B cell (primary cell): ENCODE measurements around the gene CDHR3. TPM values are rescaled to one million over a fixed set of nuclear protein-coding genes. Genes with fewer than 3 reads are reported as not detected.

Experiments
- ATAC-seq: fragments of 200-7000 bp; cut with Tn5 transposase; one replicate; pipeline ENCODE4 v1.10.0; 2021; ENCODE audit warnings: low read depth, mild to moderate bottlenecking, moderate number of reproducible peaks, moderate library complexity
- CTCF ChIA-PET: fragments of 350-600 bp; sonication (Branson Sonifier 250); formaldehyde crosslinking; loops from one replicate; lab custom pipeline; 2021; ENCODE audit warnings: antibody characterized with exemption, inconsistent platforms; lab: Charles Lee
- POLR2A ChIA-PET: fragments of 350-600 bp; sonication (Branson Sonifier 250); formaldehyde crosslinking; loops from one replicate; lab custom pipeline; 2021; ENCODE audit warnings: antibody characterized with exemption; lab: Charles Lee
- DNase-seq: peaks from one replicate; pipeline ENCODE4 v3.0.0; 2013
- H2AFZ ChIP-seq: 2 replicates; pipeline ENCODE4 v1.6.1; 2012; ENCODE audit warnings: mild to moderate bottlenecking, low read depth, low read length; ENCODE audit not compliant: insufficient read depth, poor library complexity, severe bottlenecking
- H3K27ac ChIP-seq, 2 donors: 1 replicate in 1 of 2; 2 replicates in 1 of 2; pipeline ENCODE4 v1.5.1; 2012 to 2013; ENCODE audit warnings: low read length in 2 of 2, mild to moderate bottlenecking in 2 of 2, moderate library complexity in 1 of 2
- H3K27me3 ChIP-seq, 4 experiments: fragments of 200-600 bp in 1 of 4; sonication (generic) in 1 of 4; replicated peaks in 1 of 4; 1 replicate in 2 of 4; 2 replicates in 2 of 4; pipeline versions ENCODE4 v1.6.1 to v1.7.0; 2013 to 2016; ENCODE audit warnings: low read length in 3 of 4, mild to moderate bottlenecking in 2 of 4, mixed read lengths in 1 of 4, moderate library complexity in 1 of 4; ENCODE audit not compliant: insufficient read depth in 4 of 4, control insufficient read depth in 3 of 4; ENCODE audit errors: control extremely low read depth in 1 of 4
- H3K36me3 ChIP-seq, 2 experiments: replicated peaks in 1 of 2; 1 replicate in 1 of 2; 2 replicates in 1 of 2; pipeline versions ENCODE4 v1.6.1 to v1.7.1; 2013; ENCODE audit warnings: low read length in 1 of 2; ENCODE audit not compliant: insufficient read depth in 2 of 2, control insufficient read depth in 1 of 2; ENCODE audit errors: control extremely low read depth in 1 of 2, extremely low read depth in 1 of 2
- H3K4me1 ChIP-seq, 2 donors: fragments of 200-600 bp in 1 of 2; sonication (generic) in 1 of 2; 1 replicate in 1 of 2; 2 replicates in 1 of 2; pipeline versions ENCODE4 v1.5.1 to v1.6.1; 2013 to 2017; ENCODE audit warnings: low read length in 2 of 2; ENCODE audit not compliant: control insufficient read depth in 2 of 2, insufficient read depth in 2 of 2
- H3K4me2 ChIP-seq: replicated peaks from 2 replicates; pipeline ENCODE3; 2012; ENCODE audit warnings: mild to moderate bottlenecking, low read depth, low read length; ENCODE audit not compliant: poor library complexity, severe bottlenecking
- H3K4me3 ChIP-seq, 5 experiments: fragments of 200-600 bp in 1 of 5; sonication (generic) in 1 of 5; 1 replicate in 3 of 5; 2 replicates in 2 of 5; pipeline versions ENCODE4 v1.5.1 to v1.7.0; 2011 to 2016; ENCODE audit warnings: low read length in 4 of 5, mild to moderate bottlenecking in 4 of 5, low read depth in 2 of 5, control low read depth in 1 of 5, moderate library complexity in 1 of 5; ENCODE audit not compliant: insufficient read depth in 1 of 5; ENCODE audit errors: control extremely low read depth in 1 of 5, extremely low read depth in 1 of 5
- H3K79me2 ChIP-seq: fragments of 200-600 bp; sonication (generic); one replicate; pipeline ENCODE4 v1.6.0; 2016; ENCODE audit warnings: low read length; ENCODE audit not compliant: control insufficient read depth, insufficient read depth
- H3K9ac ChIP-seq: fragments of 200-600 bp; sonication (generic); 2 replicates; pipeline ENCODE4 v1.6.1; 2017; ENCODE audit warnings: mild to moderate bottlenecking, low read length, moderate library complexity
- H3K9me3 ChIP-seq, 3 donors: one replicate each; pipeline versions ENCODE4 v1.6.1 to v1.7.1; 2013; ENCODE audit warnings: low read length in 2 of 3; ENCODE audit not compliant: control insufficient read depth in 2 of 3, insufficient read depth in 1 of 3; ENCODE audit errors: control extremely low read depth in 1 of 3
- H4K20me1 ChIP-seq: 2 replicates; pipeline ENCODE4 v1.6.0; 2012; ENCODE audit warnings: mild to moderate bottlenecking, low read length; ENCODE audit not compliant: insufficient read depth, control insufficient read depth, poor library complexity, severe bottlenecking
- H3K27ac Mint-ChIP-seq: one replicate; pipeline ENCODE4 v1.8.0; 2021; ENCODE audit warnings: mixed read lengths
- H3K27me3 Mint-ChIP-seq: one replicate; pipeline ENCODE4 v1.8.0; 2021; ENCODE audit warnings: mixed read lengths
- H3K4me1 Mint-ChIP-seq: one replicate; pipeline ENCODE4 v1.8.0; 2021; ENCODE audit warnings: mixed read lengths
- H3K4me3 Mint-ChIP-seq: one replicate; pipeline ENCODE4 v1.8.0; 2021; ENCODE audit warnings: mixed read lengths
- H3K9me3 Mint-ChIP-seq: one replicate; pipeline ENCODE4 v1.8.0; 2022; ENCODE audit warnings: mixed read lengths; ENCODE audit not compliant: insufficient read depth
- EZH2 ChIP-seq: IDR thresholded peaks from 2 replicates; pipeline ENCODE4 v1.6.1; 2012; ENCODE audit warnings: borderline replicate concordance, low read depth, mild to moderate bottlenecking, moderate library complexity, low read length; ENCODE audit not compliant: insufficient read depth, poor library complexity, severe bottlenecking
- WGBS: methylation state at CpG from one replicate; pipeline ENCODE4 v1.1.5; 2013; ENCODE audit warnings: missing lambda C conversion rate; ENCODE audit not compliant: insufficient coverage; 5-methylcytosine and 5-hydroxymethylcytosine counted together
- intact Hi-C: fragments of 100-400 bp; cut with micrococcal nuclease; formaldehyde crosslinking; loops from one replicate; pipeline ENCODE4 v1.10.0; 2022
- polyA plus RNA-seq: library from polyadenylated mRNA; depleted of rRNA; stranded (reverse); fragments of >200 nt; gene quantifications from 2 replicates; pipeline ENCODE4 v1.2.3, GENCODE V29; 2012
- total RNA-seq, 2 donors: library from RNA; stranded (reverse); fragments of 120-200 nt in 1 of 2; gene quantifications; 1 replicate in 1 of 2; 2 replicates in 1 of 2; pipeline versions ENCODE4 v1.2.3 to v1.2.4, GENCODE V29; 2013 to 2022
- TF ChIP-seq, protein P1 (sequence below): fragments of 200-600 bp; IDR thresholded peaks from one replicate; pipeline ENCODE4 v1.8.0; 2022; ENCODE audit warnings: antibody characterized with exemption, mild to moderate bottlenecking

CDHR3 gene
- total and polyA plus RNA-seq, 2 donors (not counting 1 experiment from before 2014, with no cell fraction given), result 0.34 to 2.6 TPM

DNA sequence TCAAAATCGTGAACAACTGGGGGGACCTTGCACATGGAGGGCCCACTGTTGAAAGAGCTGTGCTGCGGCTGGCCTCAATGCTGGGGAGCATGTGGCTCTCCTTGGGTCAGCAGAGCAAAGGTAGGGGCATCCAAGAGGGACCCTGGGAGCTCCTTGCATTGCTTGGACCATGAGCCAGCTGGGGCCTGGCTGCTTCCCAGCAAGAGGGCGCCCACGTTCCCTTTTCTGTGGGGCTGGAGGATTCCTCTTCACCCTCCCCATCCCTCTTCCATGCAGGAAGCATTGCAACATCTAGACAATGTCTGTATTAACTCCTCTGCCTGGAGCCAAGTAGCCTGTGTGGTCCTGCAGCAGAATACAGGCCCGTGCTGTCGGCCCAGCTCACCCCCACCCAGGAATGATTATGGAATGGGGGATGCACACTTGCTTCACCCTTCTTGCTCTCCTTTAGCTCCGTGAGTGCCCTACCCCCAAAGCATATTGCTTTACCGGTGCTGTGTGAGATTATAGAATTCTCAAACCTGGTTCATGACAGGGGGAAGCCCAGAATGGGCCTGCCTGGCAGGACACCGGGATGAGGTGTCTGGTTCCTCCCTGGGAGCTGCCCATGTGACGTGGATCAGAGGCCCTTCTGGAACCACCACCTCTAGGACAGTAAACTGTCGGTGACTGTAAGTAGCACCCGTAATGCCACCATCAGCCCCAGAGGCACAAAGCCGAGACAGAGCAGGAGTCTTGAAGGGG lies 87.1 kb downstream of the CDHR3 start:
- ATAC-seq, result no peak
- no peak overlapping the region for H3K4me3 ChIP-seq
- Mint-ChIP-seq H3K27me3 (no peaks in the 10 kb centered on the region), H3K9me3 (no peaks in the 10 kb centered on the region), H3K4me1 (peaks cover 33% of the 10 kb centered on the region), H3K27ac (no peak overlapping the region), H3K4me3 (no peak overlapping the region)
- H3K27ac ChIP-seq, result no peak overlapping the region
- H3K4me1 ChIP-seq, result peaks cover 15 to 26% of the 10 kb centered on the region in 2 donors
- H4K20me1 ChIP-seq, result no peaks in the 10 kb centered on the region
- H3K36me3 ChIP-seq, result no peaks in the 10 kb centered on the region
- H3K9ac ChIP-seq, result no peak overlapping the region
- no peak for DNase-seq
- H3K27me3 ChIP-seq, result no peaks in the 10 kb centered on the region
- CTCF ChIA-PET, result interaction anchor here (0.9 to 13.0 kb wide), 4 partner anchors 8 to 115 kb away, joined by 3 to 390 read pairs (median 4); no protein-coding TSS in a partner anchor
- intact Hi-C loops, result loop anchor here (10.0 kb wide), 1 partner anchor 415 kb away; no protein-coding TSS in a partner anchor
- H3K79me2 ChIP-seq, result no peaks in the 10 kb centered on the region
- no peak for TF ChIP-seq EZH2
- TF ChIP-seq, protein P1, sequence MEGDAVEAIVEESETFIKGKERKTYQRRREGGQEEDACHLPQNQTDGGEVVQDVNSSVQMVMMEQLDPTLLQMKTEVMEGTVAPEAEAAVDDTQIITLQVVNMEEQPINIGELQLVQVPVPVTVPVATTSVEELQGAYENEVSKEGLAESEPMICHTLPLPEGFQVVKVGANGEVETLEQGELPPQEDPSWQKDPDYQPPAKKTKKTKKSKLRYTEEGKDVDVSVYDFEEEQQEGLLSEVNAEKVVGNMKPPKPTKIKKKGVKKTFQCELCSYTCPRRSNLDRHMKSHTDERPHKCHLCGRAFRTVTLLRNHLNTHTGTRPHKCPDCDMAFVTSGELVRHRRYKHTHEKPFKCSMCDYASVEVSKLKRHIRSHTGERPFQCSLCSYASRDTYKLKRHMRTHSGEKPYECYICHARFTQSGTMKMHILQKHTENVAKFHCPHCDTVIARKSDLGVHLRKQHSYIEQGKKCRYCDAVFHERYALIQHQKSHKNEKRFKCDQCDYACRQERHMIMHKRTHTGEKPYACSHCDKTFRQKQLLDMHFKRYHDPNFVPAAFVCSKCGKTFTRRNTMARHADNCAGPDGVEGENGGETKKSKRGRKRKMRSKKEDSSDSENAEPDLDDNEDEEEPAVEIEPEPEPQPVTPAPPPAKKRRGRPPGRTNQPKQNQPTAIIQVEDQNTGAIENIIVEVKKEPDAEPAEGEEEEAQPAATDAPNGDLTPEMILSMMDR, result no peak
- H3K4me2 ChIP-seq, result peak overlapping the region; percentile 31
- WGBS, result 96% methylated on average over 11 of the region's 13 CpGs
- peak overlapping the region; percentile 40 for H2AFZ ChIP-seq
- no peaks in the 10 kb centered on the region for H3K9me3 ChIP-seq
- POLR2A ChIA-PET, result no interaction called here

DNA sequence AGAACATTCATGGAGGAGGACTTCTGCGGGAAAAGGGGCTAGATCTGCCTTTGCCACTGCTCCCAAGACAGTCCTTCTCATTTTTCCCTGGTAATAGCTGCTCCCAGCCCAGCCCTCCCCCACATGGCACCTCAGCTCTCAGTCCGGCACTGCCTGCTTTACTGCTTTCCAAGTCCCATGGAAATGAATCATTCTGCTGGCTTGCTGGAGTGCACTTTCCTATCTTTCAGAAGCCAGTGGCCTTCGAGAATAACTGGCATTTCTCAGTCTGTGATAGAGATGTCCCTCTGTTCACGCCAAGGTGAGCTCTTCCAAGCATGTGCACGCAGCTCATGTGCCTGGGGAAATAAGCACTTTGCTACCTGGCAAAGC lies 87.7 kb downstream of the CDHR3 start:
- Mint-ChIP-seq H3K27ac (no peak overlapping the region), H3K9me3 (no peaks in the 10 kb centered on the region)

More for the DNA sequence above, 87.7 kb downstream of the CDHR3 start:
- no peaks in the 10 kb centered on the region for H3K36me3 ChIP-seq
- POLR2A ChIA-PET, result interaction anchor here (0.7 kb wide), 1 partner anchor 105 kb away, joined by 9 read pairs; no protein-coding TSS in a partner anchor
- H3K27ac ChIP-seq, result no peak overlapping the region
- no peak for DNase-seq
- H3K4me2 ChIP-seq, result no peak overlapping the region
- H3K27me3 Mint-ChIP-seq, result no peaks in the 10 kb centered on the region
- no peaks in the 10 kb centered on the region for H3K79me2 ChIP-seq
- no peak overlapping the region for H2AFZ ChIP-seq
- no peak for ATAC-seq
- no peaks in the 10 kb centered on the region for H4K20me1 ChIP-seq
- no peak overlapping the region for H3K4me3 ChIP-seq
- H3K4me3 Mint-ChIP-seq, result no peak overlapping the region
- no peak for TF ChIP-seq EZH2
- TF ChIP-seq, protein P1, result no peak
- no peaks in the 10 kb centered on the region for H3K27me3 ChIP-seq
- CTCF ChIA-PET, result interaction anchor here (1.2 to 13.0 kb wide), 3 partner anchors 9 to 103 kb away, joined by 3 to 390 read pairs (median 6); no protein-coding TSS in a partner anchor
- no peak overlapping the region for H3K9ac ChIP-seq
- 97% methylated on average over 4 of the region's 5 CpGs for WGBS
- peaks cover 15 to 26% of the 10 kb centered on the region in 2 donors for H3K4me1 ChIP-seq
- intact Hi-C loops, result loop anchor here (10.0 kb wide), 1 partner anchor 414 kb away; no protein-coding TSS in a partner anchor
- no peaks in the 10 kb centered on the region for H3K9me3 ChIP-seq
- H3K4me1 Mint-ChIP-seq, result peaks cover 33% of the 10 kb centered on the region
